Mammary epithelial cell (primary cell): Measurements from ENCODE around the gene CTTNBP2.

Experiments used
- CTCF ChIP-seq, 2 donors: IDR thresholded peaks in 1 of 2; conservative IDR thresholded peaks in 1 of 2; 2 replicates each; pipeline ENCODE4 v1.5.1; 2011 to 2012; ENCODE audit warnings: inconsistent platforms in 2 of 2, low read length in 2 of 2, mild to moderate bottlenecking in 2 of 2, control low read depth in 1 of 2, low read depth in 1 of 2; ENCODE audit not compliant: insufficient read depth in 1 of 2; ENCODE audit errors: extremely low read depth in 1 of 2
- EZH2 ChIP-seq: IDR thresholded peaks from 2 replicates; pipeline ENCODE4 v1.6.1; 2012; ENCODE audit warnings: low read length, inconsistent platforms, borderline replicate concordance

- TF ChIP-seq CTCF (conservative IDR thresholded peaks at IDR 0.05 in 1 of 2, IDR thresholded peaks at IDR 0.05 in 1 of 2; ENCODE audit: extremely low read depth in 1 of 2, insufficient read depth in 1 of 2, low read depth in 1 of 2, low read length in 2 of 2): no peak
- TF ChIP-seq EZH2: no peak
These were observed 3.9 kb downstream of the CTTNBP2 start for GRCh38 chr7:117869374-117869773.
